Measurements from ENCODE around the gene RAD51.

- no peak for TF ChIP-seq CEBPB (IDR thresholded peaks at IDR 0.05; ENCODE audit: low read depth)
- no peak for TF ChIP-seq JUND (IDR thresholded peaks at IDR 0.05)
Observed at GRCh38 chr15:40773496-40773895, 78.5 kb downstream of the RAD51 start.

Measured in HCT116 (cell line).